ENCODE results near the gene AFDN. TPM values are rescaled to one million over a fixed set of nuclear protein-coding genes. Genes with fewer than 3 reads are reported as not detected.

AFDN gene
- polyA plus RNA-seq, 1 experiment = 26.6 TPM

DNA sequence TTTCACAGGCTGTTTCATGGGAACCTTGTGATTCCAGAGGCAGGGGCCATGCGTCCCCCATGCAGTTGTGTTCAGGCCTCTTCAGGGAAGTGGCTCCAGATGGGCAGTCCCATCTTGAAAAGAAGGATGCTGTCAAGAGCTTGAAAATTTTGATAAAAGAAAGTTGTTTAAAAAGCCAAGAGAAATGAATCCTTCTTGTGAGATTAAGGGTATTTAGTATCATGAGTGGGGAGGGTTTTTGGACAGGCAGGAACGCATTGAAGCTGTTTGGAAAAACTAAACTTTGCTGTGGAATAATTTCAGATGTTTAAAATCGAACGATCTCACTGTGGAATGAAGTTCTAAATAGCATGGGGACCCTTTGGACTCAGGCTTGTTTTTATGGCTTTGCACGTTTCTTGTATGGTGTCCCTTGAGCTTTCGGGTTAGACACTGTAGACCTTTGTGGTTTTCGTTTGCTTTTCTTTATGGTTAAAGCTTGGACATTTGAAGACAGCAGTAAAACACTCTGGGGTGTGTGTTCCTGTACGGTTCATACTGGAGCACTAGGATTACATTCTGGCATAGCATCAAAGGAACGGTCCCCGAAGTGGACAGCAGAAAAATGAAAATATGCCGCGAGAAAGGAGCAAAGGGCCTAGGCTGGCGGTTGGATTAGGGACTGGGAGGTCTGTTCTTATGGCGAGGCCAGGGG lies 188.9 kb downstream of the AFDN start:
- DNase-seq (ENCODE audit: low read depth, low spot score) = no peak
- peaks cover 42% of the 10 kb centered on the region for H3K9me3 ChIP-seq (ENCODE audit: control insufficient read depth, insufficient read depth, low read length)
- peaks cover 18% of the 10 kb centered on the region for H3K27me3 ChIP-seq (ENCODE audit: control insufficient read depth, insufficient read depth, low read length)
- ChIA-PET CTCF (interaction anchor here (1.6 kb wide), 1 partner anchor 16 kb away, joined by 4 read pairs; no protein-coding TSS in a partner anchor), POLR2A (no interaction called here)
- H3K4me3 ChIP-seq (ENCODE audit: low read depth, low read length) = no peak overlapping the region
- TF ChIP-seq, protein P1, sequence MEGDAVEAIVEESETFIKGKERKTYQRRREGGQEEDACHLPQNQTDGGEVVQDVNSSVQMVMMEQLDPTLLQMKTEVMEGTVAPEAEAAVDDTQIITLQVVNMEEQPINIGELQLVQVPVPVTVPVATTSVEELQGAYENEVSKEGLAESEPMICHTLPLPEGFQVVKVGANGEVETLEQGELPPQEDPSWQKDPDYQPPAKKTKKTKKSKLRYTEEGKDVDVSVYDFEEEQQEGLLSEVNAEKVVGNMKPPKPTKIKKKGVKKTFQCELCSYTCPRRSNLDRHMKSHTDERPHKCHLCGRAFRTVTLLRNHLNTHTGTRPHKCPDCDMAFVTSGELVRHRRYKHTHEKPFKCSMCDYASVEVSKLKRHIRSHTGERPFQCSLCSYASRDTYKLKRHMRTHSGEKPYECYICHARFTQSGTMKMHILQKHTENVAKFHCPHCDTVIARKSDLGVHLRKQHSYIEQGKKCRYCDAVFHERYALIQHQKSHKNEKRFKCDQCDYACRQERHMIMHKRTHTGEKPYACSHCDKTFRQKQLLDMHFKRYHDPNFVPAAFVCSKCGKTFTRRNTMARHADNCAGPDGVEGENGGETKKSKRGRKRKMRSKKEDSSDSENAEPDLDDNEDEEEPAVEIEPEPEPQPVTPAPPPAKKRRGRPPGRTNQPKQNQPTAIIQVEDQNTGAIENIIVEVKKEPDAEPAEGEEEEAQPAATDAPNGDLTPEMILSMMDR (IDR thresholded peaks at IDR 0.05; ENCODE audit: low read depth, low read length) = no peak
- no peak overlapping the region for H3K27ac ChIP-seq (ENCODE audit: low read depth, low read length)

DNA sequence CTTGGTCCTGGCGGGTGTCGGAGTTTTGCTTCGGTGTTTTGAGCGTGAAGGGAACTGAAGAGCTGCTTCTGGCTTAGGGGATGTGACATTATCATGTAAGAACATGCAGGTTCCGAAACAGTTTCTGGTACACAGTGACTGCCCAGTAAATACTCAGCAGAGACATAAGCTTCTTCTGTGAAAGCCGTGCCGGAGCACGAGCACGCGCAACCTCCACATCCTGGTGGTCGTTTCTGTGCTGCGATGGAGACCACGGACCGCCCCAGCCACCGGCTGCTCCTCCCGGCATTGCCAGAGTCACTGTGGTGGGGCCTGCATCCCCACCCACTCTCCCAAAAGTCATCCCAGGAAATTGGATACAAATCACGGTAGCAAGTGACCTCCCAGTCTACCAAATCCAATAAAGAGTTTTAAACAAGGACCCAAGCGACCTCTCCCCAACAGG lies 189.5 kb downstream of the AFDN start:
- DNase-seq (ENCODE audit: low read depth, low spot score) = no peak
- CTCF ChIA-PET = interaction anchor here (1.6 kb wide), 1 partner anchor 16 kb away, joined by 4 read pairs; no protein-coding TSS in a partner anchor
- no peak overlapping the region for H3K4me3 ChIP-seq (ENCODE audit: low read depth, low read length)

DNA sequence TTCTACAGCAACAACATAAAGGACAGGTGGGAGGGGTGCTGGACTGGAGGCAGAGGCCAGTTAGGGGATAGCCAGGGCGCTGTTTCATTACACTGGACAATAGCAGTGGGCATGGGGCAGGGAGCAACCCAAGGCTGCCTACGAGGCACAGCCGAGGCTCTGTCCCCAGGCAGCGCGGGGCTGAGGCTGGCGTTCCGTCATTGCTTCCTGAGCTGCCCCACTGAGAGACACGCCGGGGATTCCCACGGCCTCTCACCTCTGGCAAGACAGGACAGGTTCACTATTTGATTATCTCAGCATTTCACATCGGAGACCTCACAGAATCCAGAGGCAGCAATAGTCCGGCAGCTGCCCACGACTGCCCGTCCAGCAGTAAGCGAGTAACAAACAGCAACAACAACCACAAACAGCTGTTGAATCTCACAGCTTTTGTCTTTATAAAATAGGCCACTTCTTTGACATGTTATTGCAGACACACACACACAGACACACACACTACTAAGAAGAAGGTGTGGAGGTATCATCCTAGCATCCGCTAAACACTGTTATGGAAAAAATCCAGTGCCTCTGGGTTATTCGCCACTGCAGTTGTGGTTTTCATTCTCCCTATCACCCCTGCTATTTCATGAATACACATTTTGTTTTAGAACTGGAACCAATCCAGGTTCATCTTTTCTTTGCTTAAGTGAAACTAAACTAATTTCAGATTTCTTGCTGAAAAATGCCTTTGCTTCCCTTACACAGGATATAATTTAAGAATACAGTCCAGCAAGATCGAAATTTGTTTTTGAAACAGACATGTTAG lies 190.2 kb downstream of the AFDN start:
- Histone ChIP-seq H3K4me3 (ENCODE audit: low read depth, low read length) (no peak overlapping the region), H3K27ac (ENCODE audit: low read depth, low read length) (no peak overlapping the region), H3K9me3 (ENCODE audit: control insufficient read depth, insufficient read depth, low read length) (peaks cover 38% of the 10 kb centered on the region), H3K27me3 (ENCODE audit: control insufficient read depth, insufficient read depth, low read length) (peaks cover 23% of the 10 kb centered on the region)
- no peak for DNase-seq (ENCODE audit: low read depth, low spot score)
- POLR2A ChIA-PET = no interaction called here
- CTCF ChIA-PET = interaction anchor here (1.6 kb wide), 1 partner anchor 15 kb away, joined by 4 read pairs; no protein-coding TSS in a partner anchor
- TF ChIP-seq, protein P1 (IDR thresholded peaks at IDR 0.05; ENCODE audit: low read depth, low read length) = no peak

More for the DNA sequence above, 189.5 kb downstream of the AFDN start:
- Histone ChIP-seq H3K27ac (ENCODE audit: low read depth, low read length) (no peak overlapping the region), H3K9me3 (ENCODE audit: control insufficient read depth, insufficient read depth, low read length) (peaks cover 42% of the 10 kb centered on the region), H3K27me3 (ENCODE audit: control insufficient read depth, insufficient read depth, low read length) (peaks cover 21% of the 10 kb centered on the region)
- TF ChIP-seq, protein P1 (IDR thresholded peaks at IDR 0.05; ENCODE audit: low read depth, low read length) = no peak
- POLR2A ChIA-PET = no interaction called here

DNA sequence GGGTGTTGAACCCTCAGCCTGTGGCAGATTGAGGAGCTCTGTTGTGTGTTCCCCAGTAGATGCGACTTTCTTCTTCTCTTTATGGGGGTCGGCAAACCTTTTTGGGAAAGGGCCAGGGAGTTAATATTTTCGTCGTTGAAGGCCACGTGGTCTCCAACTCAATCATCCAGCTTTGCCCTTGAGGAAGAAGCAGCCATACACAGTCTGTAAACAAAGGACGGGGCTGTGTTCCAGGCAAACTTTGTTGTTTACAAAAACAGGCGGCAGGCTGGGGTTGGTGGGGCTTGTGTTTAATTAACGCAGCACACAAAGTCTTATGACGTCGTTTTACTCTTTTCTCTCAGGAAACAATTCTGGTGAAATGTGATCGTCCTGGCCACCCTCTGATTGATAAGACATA lies 190.9 kb downstream of the AFDN start:
- H3K9me3 ChIP-seq (ENCODE audit: control insufficient read depth, insufficient read depth, low read length) = peaks cover 33% of the 10 kb centered on the region
- no peak for DNase-seq (ENCODE audit: low read depth, low spot score)
- H3K27ac ChIP-seq (ENCODE audit: low read depth, low read length) = no peak overlapping the region
- H3K4me3 ChIP-seq (ENCODE audit: low read depth, low read length) = no peak overlapping the region
- peaks cover 23% of the 10 kb centered on the region for H3K27me3 ChIP-seq (ENCODE audit: control insufficient read depth, insufficient read depth, low read length)
- TF ChIP-seq, protein P1 (IDR thresholded peaks at IDR 0.05; ENCODE audit: low read depth, low read length) = no peak
- ChIA-PET POLR2A (no interaction called here), CTCF (no interaction called here)

DNA sequence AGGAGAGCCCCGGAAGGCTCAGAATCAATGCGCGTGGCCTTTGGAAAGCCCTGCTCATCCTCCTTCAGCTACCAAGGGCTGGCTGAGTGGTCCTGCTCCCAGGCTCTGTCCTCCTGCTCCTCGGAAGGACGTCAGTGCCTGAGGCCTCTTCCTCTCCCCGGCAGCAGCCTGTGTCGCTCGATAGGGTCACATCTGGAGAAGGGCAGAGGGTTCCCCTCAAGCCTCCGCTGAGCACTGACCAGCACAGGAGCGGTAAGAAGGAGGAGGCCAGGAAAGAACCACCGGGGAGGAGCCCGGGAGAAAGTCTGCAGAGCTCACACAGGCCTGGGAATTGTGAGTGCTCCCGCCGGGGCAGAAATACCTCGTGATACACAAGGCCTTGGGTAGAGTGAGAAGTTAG lies 192.0 kb downstream of the AFDN start:
- POLR2A ChIA-PET = no interaction called here
- TF ChIP-seq, protein P1 (IDR thresholded peaks at IDR 0.05; ENCODE audit: low read depth, low read length) = no peak
- no peak overlapping the region for H3K4me3 ChIP-seq (ENCODE audit: low read depth, low read length)
- CTCF ChIA-PET = no interaction called here
- peaks cover 21% of the 10 kb centered on the region for H3K27me3 ChIP-seq (ENCODE audit: control insufficient read depth, insufficient read depth, low read length)
- H3K9me3 ChIP-seq (ENCODE audit: control insufficient read depth, insufficient read depth, low read length) = peaks cover 24% of the 10 kb centered on the region
- DNase-seq (ENCODE audit: low read depth, low spot score) = no peak
- H3K27ac ChIP-seq (ENCODE audit: low read depth, low read length) = no peak overlapping the region
